Gastroesophageal sphincter (tissue), 4 donors: ENCODE data around the gene NELFB. TPM values are rescaled to one million over a fixed set of nuclear protein-coding genes. Genes with fewer than 3 reads are reported as not detected.

Experiments
- ATAC-seq: fragments of 150-250 bp; one replicate; pipeline ENCODE4 v1.9.1; 2016; ENCODE audit warnings: mild to moderate bottlenecking, moderate library complexity
- H3K27ac ChIP-seq, 4 donors: fragments of 200-600 bp; sonication (generic) in 3 of 4; 1 replicate in 3 of 4; 2 replicates in 1 of 4; pipeline ENCODE4 v1.5.1; 2016 to 2019
- H3K27me3 ChIP-seq: fragments of 200-600 bp; sonication (generic); one replicate; pipeline ENCODE4 v1.5.1; 2019
- H3K36me3 ChIP-seq, 2 donors: fragments of 200-600 bp; sonication (generic); one replicate each; pipeline ENCODE4 v1.5.1; 2019; ENCODE audit warnings: control low read depth in 1 of 2
- H3K4me1 ChIP-seq, 3 donors: fragments of 200-600 bp; sonication (generic); 1 replicate in 2 of 3; 2 replicates in 1 of 3; pipeline ENCODE4 v1.5.1; 2016 to 2019; ENCODE audit warnings: control low read depth in 2 of 3
- H3K4me3 ChIP-seq, 2 donors: fragments of 200-600 bp; sonication (generic); one replicate each; pipeline ENCODE4 v1.5.1; 2019; ENCODE audit warnings: mild to moderate bottlenecking in 1 of 2, moderate library complexity in 1 of 2
- H3K9me3 ChIP-seq, 3 donors: fragments of 200-600 bp; sonication (generic); one replicate each; pipeline ENCODE4 v1.5.1; 2017 to 2019; ENCODE audit warnings: control low read depth in 2 of 3
- EP300 ChIP-seq: sonication (generic); formaldehyde crosslinking; IDR thresholded peaks from one replicate; pipeline ENCODE4 v1.6.1; 2017; ENCODE audit warnings: antibody characterized with exemption, mild to moderate bottlenecking
- POLR2A ChIP-seq, 2 donors: fragments of 450-650 bp; IDR thresholded peaks; one replicate each; pipeline ENCODE4 v1.6.1; 2017; ENCODE audit warnings: antibody characterized with exemption in 2 of 2, mild to moderate bottlenecking in 2 of 2, moderate library complexity in 1 of 2
- POLR2AphosphoS5 ChIP-seq: sonication (generic); formaldehyde crosslinking; IDR thresholded peaks from one replicate; pipeline ENCODE4 v1.6.1; 2017; ENCODE audit warnings: antibody characterized with exemption
- WGBS, 2 donors: methylation state at CpG; one replicate each; pipeline ENCODE4 v1.1.5; 2018; ENCODE audit warnings: low coverage in 1 of 2; 5-methylcytosine and 5-hydroxymethylcytosine counted together
- total RNA-seq, 4 donors: library from RNA; depleted of rRNA; stranded (reverse); fragments of >200 nt; gene quantifications; one replicate each; pipeline ENCODE4 v1.1.0, GENCODE V29; 2016
- TF ChIP-seq, protein P1 (sequence below), 4 experiments: fragments of 200-600 bp in 2 of 4; fragments of 450-650 bp in 2 of 4; sonication (generic) in 1 of 4; IDR thresholded peaks; one replicate each; pipeline ENCODE4 v1.5.1; 2017 to 2019; ENCODE audit warnings: antibody characterized with exemption in 4 of 4, mild to moderate bottlenecking in 2 of 4, moderate library complexity in 2 of 4

Gene NELFB
- total RNA-seq, 4 donors from 2014 or later: 36.9 to 58.8 (median 45.2) TPM

DNA sequence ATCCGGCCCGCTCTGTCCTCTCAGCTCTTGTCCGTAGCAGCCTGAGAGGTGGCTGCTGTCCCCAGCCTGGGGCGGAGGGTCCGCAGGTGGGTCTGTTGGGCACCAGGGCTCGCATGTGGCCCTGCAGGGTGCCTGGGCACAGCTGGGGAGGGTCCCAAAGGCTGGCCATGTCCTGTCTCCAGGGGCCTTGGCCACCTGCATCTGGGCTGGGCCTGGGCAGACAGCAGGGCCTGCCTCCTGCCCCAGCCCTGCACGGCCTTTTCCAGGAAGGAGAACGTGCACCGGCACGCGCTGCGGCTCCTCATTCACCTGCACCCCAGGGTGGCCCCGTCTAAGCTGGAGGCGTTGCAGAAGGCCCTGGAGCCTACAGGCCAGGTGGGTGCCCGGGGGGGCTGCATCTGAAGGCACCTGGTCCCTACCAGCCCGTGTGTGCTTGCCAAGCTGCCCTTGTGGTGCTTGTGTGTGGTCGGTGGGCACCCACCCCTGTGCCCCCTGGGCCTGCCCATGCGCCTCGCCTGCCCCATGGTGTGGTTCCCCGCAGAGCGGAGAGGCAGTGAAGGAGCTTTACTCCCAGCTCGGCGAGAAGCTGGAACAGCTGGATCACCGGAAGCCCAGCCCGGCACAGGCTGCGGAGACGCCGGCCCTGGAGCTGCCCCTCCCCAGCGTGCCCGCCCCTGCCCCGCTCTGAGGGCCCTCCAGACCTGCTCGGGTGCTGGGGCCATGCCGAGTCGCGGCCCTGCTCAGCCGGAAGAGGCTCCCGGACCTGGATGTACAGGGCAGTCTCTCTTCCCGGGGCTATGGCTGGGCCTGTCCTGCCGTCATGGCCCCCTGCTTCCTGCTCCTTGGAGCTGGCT, 17.3 kb downstream of the NELFB start:
- H3K4me3 ChIP-seq: no peak overlapping the region
- H3K9me3 ChIP-seq: no peaks in the 10 kb centered on the region
- WGBS, 2 donors: no CpG with 5 or more reads among the region's 39 CpGs
- TF ChIP-seq, protein P1, sequence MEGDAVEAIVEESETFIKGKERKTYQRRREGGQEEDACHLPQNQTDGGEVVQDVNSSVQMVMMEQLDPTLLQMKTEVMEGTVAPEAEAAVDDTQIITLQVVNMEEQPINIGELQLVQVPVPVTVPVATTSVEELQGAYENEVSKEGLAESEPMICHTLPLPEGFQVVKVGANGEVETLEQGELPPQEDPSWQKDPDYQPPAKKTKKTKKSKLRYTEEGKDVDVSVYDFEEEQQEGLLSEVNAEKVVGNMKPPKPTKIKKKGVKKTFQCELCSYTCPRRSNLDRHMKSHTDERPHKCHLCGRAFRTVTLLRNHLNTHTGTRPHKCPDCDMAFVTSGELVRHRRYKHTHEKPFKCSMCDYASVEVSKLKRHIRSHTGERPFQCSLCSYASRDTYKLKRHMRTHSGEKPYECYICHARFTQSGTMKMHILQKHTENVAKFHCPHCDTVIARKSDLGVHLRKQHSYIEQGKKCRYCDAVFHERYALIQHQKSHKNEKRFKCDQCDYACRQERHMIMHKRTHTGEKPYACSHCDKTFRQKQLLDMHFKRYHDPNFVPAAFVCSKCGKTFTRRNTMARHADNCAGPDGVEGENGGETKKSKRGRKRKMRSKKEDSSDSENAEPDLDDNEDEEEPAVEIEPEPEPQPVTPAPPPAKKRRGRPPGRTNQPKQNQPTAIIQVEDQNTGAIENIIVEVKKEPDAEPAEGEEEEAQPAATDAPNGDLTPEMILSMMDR (IDR thresholded peaks at IDR 0.05): no peak
- ATAC-seq: no peak
- peaks cover 0 to 42% (median 25%) of the 10 kb centered on the region in 3 donors for H3K4me1 ChIP-seq
- no peak overlapping the region for H3K27ac ChIP-seq
- H3K36me3 ChIP-seq: peaks cover 0 to 62% of the 10 kb centered on the region in 2 donors
- peaks cover 37% of the 10 kb centered on the region for H3K27me3 ChIP-seq

DNA sequence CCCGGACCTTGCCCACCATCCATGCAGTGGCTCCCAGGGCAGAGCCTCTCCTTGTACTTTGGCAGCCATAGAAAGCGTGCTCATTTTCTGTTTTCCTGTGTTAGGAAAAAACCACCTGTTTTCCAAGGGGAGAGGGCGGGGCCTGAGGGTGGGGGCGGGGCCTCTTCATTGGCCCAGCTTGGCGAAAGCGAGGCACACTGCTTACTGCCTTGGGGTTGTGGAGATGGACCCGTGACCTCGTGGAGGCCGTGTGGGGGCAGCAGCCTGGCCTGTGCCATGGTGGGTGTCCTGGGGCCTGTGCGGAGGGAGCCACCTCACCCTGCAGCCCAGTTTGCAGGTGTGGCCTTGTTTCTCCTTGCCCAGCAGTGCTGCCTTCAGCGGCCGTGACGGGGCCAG, 18.0 kb downstream of the NELFB start:
- Histone ChIP-seq H3K9me3 (no peaks in the 10 kb centered on the region), H3K4me3 (no peak overlapping the region), H3K4me1 (peaks cover 0 to 42% (median 25%) of the 10 kb centered on the region in 3 donors), H3K27ac (no peak overlapping the region), H3K36me3 (peaks cover 0 to 56% of the 10 kb centered on the region in 2 donors), H3K27me3 (peaks cover 44% of the 10 kb centered on the region)
- ATAC-seq: no peak
- TF ChIP-seq POLR2AphosphoS5: no peak
- TF ChIP-seq POLR2A (IDR thresholded peaks at IDR 0.05): no peak
- TF ChIP-seq, protein P1 (IDR thresholded peaks at IDR 0.05): no peak
- 60% methylated on average over 1 of the region's 13 CpGs; no CpG with 5 or more reads in 1 of the 2 donors for WGBS, 2 donors

DNA sequence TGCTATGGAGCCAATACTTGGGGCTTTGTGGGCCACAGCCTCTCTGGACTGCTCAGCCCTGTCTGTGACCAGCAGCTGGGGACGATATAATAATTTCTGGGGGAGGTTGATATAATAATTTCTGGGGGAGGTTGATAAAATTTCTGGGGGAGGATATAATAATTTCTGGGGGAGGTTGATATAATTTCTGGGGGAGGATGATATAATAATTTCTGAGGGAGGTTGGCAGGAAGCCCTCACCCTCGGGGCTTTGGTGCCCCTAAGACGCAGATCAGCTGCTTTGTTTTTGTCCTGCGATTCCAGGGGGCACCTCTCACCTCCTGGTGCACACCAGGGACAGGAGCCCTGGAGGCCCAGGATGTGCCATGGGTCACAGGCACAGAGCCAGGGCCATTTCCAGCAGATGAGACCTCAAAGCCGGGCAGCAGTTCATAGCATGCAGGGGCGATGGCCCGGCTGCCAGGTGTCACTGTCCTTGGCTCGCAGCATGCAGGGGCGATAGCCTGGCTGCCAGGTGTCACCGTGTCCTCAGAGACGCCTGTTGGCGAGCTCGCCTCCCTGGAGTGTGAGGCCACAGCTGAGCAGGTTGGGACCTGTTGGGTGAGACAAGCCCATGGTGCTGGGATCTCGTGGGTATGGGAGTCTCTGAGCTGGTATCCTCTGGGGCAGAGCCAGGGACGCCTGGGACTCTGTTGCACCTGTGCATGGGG, 18.6 kb downstream of the NELFB start:
- ATAC-seq: no peak
- no peaks in the 10 kb centered on the region for H3K9me3 ChIP-seq
- 63% methylated on average over 4 of the region's 15 CpGs; no CpG with 5 or more reads in 1 of the 2 donors for WGBS, 2 donors
- H3K4me1 ChIP-seq: peaks cover 0 to 41% (median 22%) of the 10 kb centered on the region in 3 donors
- H3K27me3 ChIP-seq: peaks cover 50% of the 10 kb centered on the region
- H3K27ac ChIP-seq: no peak overlapping the region
- no peak overlapping the region for H3K4me3 ChIP-seq
- TF ChIP-seq POLR2AphosphoS5: no peak
- no peak for TF ChIP-seq POLR2A (IDR thresholded peaks at IDR 0.05)
- no peak for TF ChIP-seq EP300
- TF ChIP-seq, protein P1 (IDR thresholded peaks at IDR 0.05): no peak
- peaks cover 0 to 51% of the 10 kb centered on the region in 2 donors for H3K36me3 ChIP-seq

- WGBS, 2 donors: 50 to 82% methylated on average over 2 to 6 of the region's 10 CpGs
- no peak for ATAC-seq
- TF ChIP-seq POLR2A (IDR thresholded peaks at IDR 0.05) (no peak), POLR2AphosphoS5 (no peak), EP300 (no peak)
- TF ChIP-seq, protein P1 (IDR thresholded peaks at IDR 0.05): no peak
- no peak overlapping the region for H3K4me3 ChIP-seq
- H3K27me3 ChIP-seq: peaks cover 65% of the 10 kb centered on the region
- H3K9me3 ChIP-seq: no peaks in the 10 kb centered on the region
- H3K27ac ChIP-seq: no peak overlapping the region
- peaks cover 0 to 51% of the 10 kb centered on the region in 2 donors for H3K36me3 ChIP-seq
- peaks cover 0 to 28% (median 13%) of the 10 kb centered on the region in 3 donors for H3K4me1 ChIP-seq
These were observed 20.1 kb downstream of the NELFB start for GRCh38 chr9:137275203-137275587.
